HCT116 (cell line): ENCODE results near the gene PADI3. TPM values are rescaled to one million over a fixed set of nuclear protein-coding genes. Genes with fewer than 3 reads are reported as not detected.

ENCODE experiments used
- ATAC-seq: fragments of 200-7000 bp; cut with Tn5 transposase; 2 replicates; pipeline ENCODE4 v1.9.1; 2020; ENCODE audit warnings: mild to moderate bottlenecking, moderate library complexity
- BruUV-seq: library from RNA; stranded (reverse); fragments of 400-500 nt; replicated peaks from 2 replicates; lab custom pipeline; 2021; lab: Mats Ljungman, UMichigan
- CTCF ChIA-PET: fragments of 300-600 bp; sonication (Branson Sonifier 250); formaldehyde crosslinking; loops from one replicate; lab custom pipeline; 2021; ENCODE audit warnings: antibody characterized with exemption; lab: Charles Lee
- POLR2A ChIA-PET: fragments of 300-600, 350-600 bp; sonication (Branson Sonifier 250); formaldehyde crosslinking; loops from one replicate; lab custom pipeline; 2021; ENCODE audit warnings: antibody characterized with exemption; lab: Charles Lee
- RAD21 ChIA-PET, 2 experiments: fragments of 300-600 bp; sonication (Branson Sonifier 250); formaldehyde crosslinking; loops; one replicate each; lab custom pipeline; 2023; ENCODE audit warnings: low total read pairs in 2 of 2; ENCODE audit not compliant: uncharacterized antibody in 2 of 2, unreplicated experiment in 2 of 2, low non-redundant PET in 1 of 2; lab: Charles Lee
- DNase-seq: peaks from one replicate; pipeline ENCODE4 v3.0.0-alpha.2; 2010; ENCODE audit warnings: low read depth, low spot score
- H2AFZ ChIP-seq: fragments of 200-600 bp; shearing (Covaris generic), sonication (generic); 2 replicates; pipeline ENCODE4 v1.6.1; 2017; ENCODE audit warnings: low read depth, mixed run types, mixed read lengths, antibody characterized with exemption, low read length; ENCODE audit not compliant: poor library complexity, severe bottlenecking
- H3K27ac ChIP-seq: 2 replicates; pipeline ENCODE4 v1.5.1; 2012; ENCODE audit warnings: low read depth, low read length
- H3K27me3 ChIP-seq: fragments of 200-600 bp; sonication (generic); 2 replicates; pipeline ENCODE4 v1.6.1; 2016; ENCODE audit warnings: mixed run types, low read length, mixed read lengths; ENCODE audit not compliant: insufficient read depth
- H3K36me3 ChIP-seq, 2 experiments: fragments of 200-500 bp in 1 of 2; fragments of 200-600 bp in 1 of 2; sonication (Bioruptor generic) in 1 of 2; sonication (generic) in 1 of 2; 2 replicates each; pipeline versions ENCODE4 v1.5.1 to v1.6.1; 2014 to 2016; ENCODE audit warnings: low read length in 2 of 2, inconsistent platforms in 1 of 2, mixed read lengths in 1 of 2, mixed run types in 1 of 2; ENCODE audit not compliant: insufficient read depth in 2 of 2, control insufficient read depth in 1 of 2
- H3K4me1 ChIP-seq, 2 experiments: fragments of 200-600 bp in 1 of 2; sonication (generic) in 1 of 2; 2 replicates each; pipeline versions ENCODE4 v1.5.1 to v1.6.1; 2012 to 2017; ENCODE audit warnings: low read length in 2 of 2, inconsistent platforms in 1 of 2, mild to moderate bottlenecking in 1 of 2, mixed read lengths in 1 of 2, mixed run types in 1 of 2, moderate library complexity in 1 of 2; ENCODE audit not compliant: insufficient read depth in 2 of 2, control insufficient read depth in 1 of 2
- H3K4me2 ChIP-seq: fragments of 200-600 bp; sonication (generic); 2 replicates; pipeline ENCODE4 v1.6.1; 2017; ENCODE audit warnings: mixed run types, low read length, mixed read lengths
- H3K4me3 ChIP-seq, 2 experiments: fragments of 200-600 bp in 1 of 2; sonication (generic) in 1 of 2; replicated peaks in 1 of 2; 2 replicates each; pipeline ENCODE4 v1.5.1; 2011 to 2016; ENCODE audit warnings: low read length in 2 of 2, control low read depth in 1 of 2, low read depth in 1 of 2, mild to moderate bottlenecking in 1 of 2, mixed read lengths in 1 of 2, mixed run types in 1 of 2
- H3K79me2 ChIP-seq: fragments of 200-600 bp; sonication (generic); 2 replicates; pipeline ENCODE4 v1.6.1; 2017; ENCODE audit warnings: mild to moderate bottlenecking, mixed run types, low read length, moderate library complexity, mixed read lengths; ENCODE audit not compliant: insufficient read depth
- H3K9ac ChIP-seq: fragments of 200-600 bp; sonication (generic); 2 replicates; pipeline ENCODE4 v1.6.1; 2016; ENCODE audit warnings: low read length, mixed read lengths
- H3K9me2 ChIP-seq: fragments of 200-600 bp; sonication (generic), shearing (Covaris generic); 2 replicates; pipeline ENCODE4 v1.6.1; 2017; ENCODE audit warnings: mixed run types, mild to moderate bottlenecking, moderate library complexity; ENCODE audit not compliant: insufficient read depth
- H3K9me3 ChIP-seq, 2 experiments: fragments of 200-500 bp in 1 of 2; fragments of 200-600 bp in 1 of 2; sonication (Bioruptor generic) in 1 of 2; sonication (generic) in 1 of 2; 2 replicates each; pipeline ENCODE4 v1.6.1; 2014 to 2017; ENCODE audit warnings: low read length in 2 of 2, mixed read lengths in 2 of 2, inconsistent platforms in 1 of 2, low read depth in 1 of 2, mild to moderate bottlenecking in 1 of 2, mixed run types in 1 of 2, moderate library complexity in 1 of 2; ENCODE audit not compliant: control insufficient read depth in 1 of 2, insufficient read depth in 1 of 2
- H4K20me1 ChIP-seq: fragments of 200-600 bp; sonication (generic), shearing (Covaris generic); 2 replicates; pipeline ENCODE4 v1.6.1; 2017; ENCODE audit warnings: mixed run types, mild to moderate bottlenecking, moderate library complexity; ENCODE audit not compliant: insufficient read depth
- EZH2 ChIP-seq: fragments of 200-600 bp; sonication (generic); IDR thresholded peaks from 2 replicates; pipeline ENCODE4 v1.6.1; 2017; ENCODE audit warnings: antibody characterized with exemption, mixed run types
- JUND ChIP-seq: IDR thresholded peaks from 2 replicates; pipeline ENCODE4 v1.6.1; 2012
- MAX ChIP-seq: IDR thresholded peaks from 2 replicates; pipeline ENCODE4 v1.6.1; 2012
- POLR2A ChIP-seq: IDR thresholded peaks from 2 replicates; pipeline ENCODE4 v1.7.0; 2011; ENCODE audit warnings: borderline replicate concordance; ENCODE audit not compliant: insufficient read depth, insufficient read length; ENCODE audit errors: extremely low read depth
- RAD21 ChIP-seq: IDR thresholded peaks from 2 replicates; pipeline ENCODE4 v1.6.1; 2012; ENCODE audit warnings: low read depth, mild to moderate bottlenecking
- SIN3A ChIP-seq: IDR thresholded peaks from 2 replicates; pipeline ENCODE4 v1.6.1; 2012; ENCODE audit warnings: low read depth
- YY1 ChIP-seq: IDR thresholded peaks from 2 replicates; pipeline ENCODE4 v1.6.1; 2011; ENCODE audit warnings: low read length, low read depth, moderate library complexity, mild to moderate bottlenecking; ENCODE audit not compliant: insufficient replicate concordance; ENCODE audit errors: extremely low read depth
- intact Hi-C: fragments of 100-400 bp; cut with micrococcal nuclease; formaldehyde crosslinking; loops from 2 replicates; pipeline ENCODE4 v1.10.0; 2022
- total RNA-seq: library from RNA; stranded (reverse); gene quantifications from one replicate; pipeline ENCODE4 v1.2.1, GENCODE V29; 2021; ENCODE audit not compliant: unreplicated experiment
- TF ChIP-seq, protein P1 (sequence below), 3 experiments: fragments of 200-600 bp in 1 of 3; sonication (generic) in 1 of 3; IDR thresholded peaks in 2 of 3; conservative IDR thresholded peaks in 1 of 3; 2 replicates each; pipeline ENCODE4 v1.5.1; 2012 to 2017; ENCODE audit warnings: low read depth in 2 of 3, low read length in 2 of 3, antibody characterized with exemption in 1 of 3, borderline replicate concordance in 1 of 3, control low read depth in 1 of 3, mild to moderate bottlenecking in 1 of 3, mixed read lengths in 1 of 3, mixed run types in 1 of 3, moderate library complexity in 1 of 3; ENCODE audit not compliant: insufficient read depth in 1 of 3
- TF ChIP-seq, protein P2 (sequence below): IDR thresholded peaks from 2 replicates; pipeline ENCODE4 v1.6.1; 2012; ENCODE audit warnings: low read depth

PADI3 gene
- total RNA-seq, 1 experiment from 2014 or later, result 0.93 TPM

DNA sequence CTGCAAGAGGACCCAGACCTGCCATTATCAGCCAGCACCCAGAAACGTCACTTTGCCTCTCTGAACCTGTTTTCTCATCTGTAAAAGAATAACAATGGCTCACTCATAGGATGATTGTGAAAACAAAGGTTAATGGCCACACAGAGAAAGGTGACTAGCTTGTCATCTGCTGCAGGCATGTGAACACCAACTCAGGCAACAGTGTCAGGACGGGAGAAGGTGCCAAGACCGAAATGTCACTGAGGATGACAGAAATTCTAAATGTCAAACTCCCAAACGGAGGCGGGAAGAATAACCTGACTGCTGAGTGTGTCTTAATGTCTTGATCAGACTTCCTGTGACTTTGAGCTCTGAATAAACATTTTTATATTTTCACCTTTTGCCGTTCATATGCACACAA, 69.4 kb downstream of the PADI3 start (continued):
- TF ChIP-seq MAX (no peak), SIN3A (no peak), YY1 (no peak), JUND (no peak), EZH2 (no peak)
- TF ChIP-seq, protein P1, sequence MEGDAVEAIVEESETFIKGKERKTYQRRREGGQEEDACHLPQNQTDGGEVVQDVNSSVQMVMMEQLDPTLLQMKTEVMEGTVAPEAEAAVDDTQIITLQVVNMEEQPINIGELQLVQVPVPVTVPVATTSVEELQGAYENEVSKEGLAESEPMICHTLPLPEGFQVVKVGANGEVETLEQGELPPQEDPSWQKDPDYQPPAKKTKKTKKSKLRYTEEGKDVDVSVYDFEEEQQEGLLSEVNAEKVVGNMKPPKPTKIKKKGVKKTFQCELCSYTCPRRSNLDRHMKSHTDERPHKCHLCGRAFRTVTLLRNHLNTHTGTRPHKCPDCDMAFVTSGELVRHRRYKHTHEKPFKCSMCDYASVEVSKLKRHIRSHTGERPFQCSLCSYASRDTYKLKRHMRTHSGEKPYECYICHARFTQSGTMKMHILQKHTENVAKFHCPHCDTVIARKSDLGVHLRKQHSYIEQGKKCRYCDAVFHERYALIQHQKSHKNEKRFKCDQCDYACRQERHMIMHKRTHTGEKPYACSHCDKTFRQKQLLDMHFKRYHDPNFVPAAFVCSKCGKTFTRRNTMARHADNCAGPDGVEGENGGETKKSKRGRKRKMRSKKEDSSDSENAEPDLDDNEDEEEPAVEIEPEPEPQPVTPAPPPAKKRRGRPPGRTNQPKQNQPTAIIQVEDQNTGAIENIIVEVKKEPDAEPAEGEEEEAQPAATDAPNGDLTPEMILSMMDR (IDR thresholded peaks at IDR 0.05 in 2 of 3, conservative IDR thresholded peaks at IDR 0.05 in 1 of 3; ENCODE audit: borderline replicate concordance in 1 of 3, insufficient read depth in 1 of 3, low read depth in 2 of 3, low read length in 2 of 3), result no peak

- POLR2A ChIA-PET, result no interaction called here
- no peaks in the 10 kb centered on the region for H3K4me1 ChIP-seq
- BruUV-seq, result no TSS peak
- intact Hi-C loops, result no loop called here
- H3K4me2 ChIP-seq, result no peak overlapping the region
- ATAC-seq (no peak), DNase-seq (no peak)
- no peak overlapping the region for H3K9ac ChIP-seq
- TF ChIP-seq POLR2A (no peak), SIN3A (no peak), RAD21 (no peak), MAX (no peak), JUND (no peak)
- TF ChIP-seq, protein P1 (IDR thresholded peaks at IDR 0.05 in 2 of 3, conservative IDR thresholded peaks at IDR 0.05 in 1 of 3; ENCODE audit: borderline replicate concordance in 1 of 3, insufficient read depth in 1 of 3, low read depth in 2 of 3, low read length in 2 of 3), result no peak
- TF ChIP-seq, protein P2, sequence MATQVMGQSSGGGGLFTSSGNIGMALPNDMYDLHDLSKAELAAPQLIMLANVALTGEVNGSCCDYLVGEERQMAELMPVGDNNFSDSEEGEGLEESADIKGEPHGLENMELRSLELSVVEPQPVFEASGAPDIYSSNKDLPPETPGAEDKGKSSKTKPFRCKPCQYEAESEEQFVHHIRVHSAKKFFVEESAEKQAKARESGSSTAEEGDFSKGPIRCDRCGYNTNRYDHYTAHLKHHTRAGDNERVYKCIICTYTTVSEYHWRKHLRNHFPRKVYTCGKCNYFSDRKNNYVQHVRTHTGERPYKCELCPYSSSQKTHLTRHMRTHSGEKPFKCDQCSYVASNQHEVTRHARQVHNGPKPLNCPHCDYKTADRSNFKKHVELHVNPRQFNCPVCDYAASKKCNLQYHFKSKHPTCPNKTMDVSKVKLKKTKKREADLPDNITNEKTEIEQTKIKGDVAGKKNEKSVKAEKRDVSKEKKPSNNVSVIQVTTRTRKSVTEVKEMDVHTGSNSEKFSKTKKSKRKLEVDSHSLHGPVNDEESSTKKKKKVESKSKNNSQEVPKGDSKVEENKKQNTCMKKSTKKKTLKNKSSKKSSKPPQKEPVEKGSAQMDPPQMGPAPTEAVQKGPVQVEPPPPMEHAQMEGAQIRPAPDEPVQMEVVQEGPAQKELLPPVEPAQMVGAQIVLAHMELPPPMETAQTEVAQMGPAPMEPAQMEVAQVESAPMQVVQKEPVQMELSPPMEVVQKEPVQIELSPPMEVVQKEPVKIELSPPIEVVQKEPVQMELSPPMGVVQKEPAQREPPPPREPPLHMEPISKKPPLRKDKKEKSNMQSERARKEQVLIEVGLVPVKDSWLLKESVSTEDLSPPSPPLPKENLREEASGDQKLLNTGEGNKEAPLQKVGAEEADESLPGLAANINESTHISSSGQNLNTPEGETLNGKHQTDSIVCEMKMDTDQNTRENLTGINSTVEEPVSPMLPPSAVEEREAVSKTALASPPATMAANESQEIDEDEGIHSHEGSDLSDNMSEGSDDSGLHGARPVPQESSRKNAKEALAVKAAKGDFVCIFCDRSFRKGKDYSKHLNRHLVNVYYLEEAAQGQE, result no peak
- CTCF ChIA-PET, result no interaction called here
- no peak overlapping the region for H3K4me3 ChIP-seq
- H3K79me2 ChIP-seq, result no peaks in the 10 kb centered on the region
- H3K9me2 ChIP-seq, result no peaks in the 10 kb centered on the region
- no peaks in the 10 kb centered on the region for H3K36me3 ChIP-seq
- no peaks in the 10 kb centered on the region for H3K27me3 ChIP-seq
- no peak overlapping the region for H3K27ac ChIP-seq
- no peaks in the 10 kb centered on the region for H4K20me1 ChIP-seq
- RAD21 ChIA-PET, result interaction anchor here in 1 of 2 experiments (0.6 kb wide), 1 partner anchor 51 kb away, joined by 3 read pairs; no protein-coding TSS in a partner anchor
- H3K9me3 ChIP-seq, result no peaks in the 10 kb centered on the region
- H2AFZ ChIP-seq, result no peak overlapping the region
These were observed 70.9 kb downstream of the PADI3 start for GRCh38 chr1:17319561-17320350.
